GM12878 (cell line): ENCODE measurements around the gene HTR6. TPM values are rescaled to one million over a fixed set of nuclear protein-coding genes. Genes with fewer than 3 reads are reported as not detected.

Source experiments
- ATAC-seq: fragments of 200-7000 bp; cut with Tn5 transposase; 3 replicates; pipeline ENCODE4 v1.9.1; 2020; ENCODE audit warnings: mild to moderate bottlenecking, moderate library complexity
- BruUV-seq: library from RNA; stranded (reverse); fragments of 400-500 nt; replicated peaks from 2 replicates; lab custom pipeline; 2021; lab: Mats Ljungman, UMichigan
- CTCF ChIA-PET: fragments of 300-600 bp; sonication (Branson Sonifier 250); formaldehyde crosslinking; extraction: SDS; loops from one replicate; lab custom pipeline; 2021; ENCODE audit warnings: inconsistent platforms; lab: Yijun Ruan, JAX
- POLR2A ChIA-PET: fragments of 350-600 bp; formaldehyde crosslinking; extraction: SDS; loops from one replicate; lab custom pipeline; 2021; ENCODE audit warnings: inconsistent platforms; lab: Charles Lee
- RAD21 ChIA-PET: fragments of 300-600 bp; sonication (Branson Sonifier 250); formaldehyde crosslinking; loops from one replicate; lab custom pipeline; 2023; ENCODE audit warnings: antibody characterized with exemption; ENCODE audit not compliant: unreplicated experiment; lab: Charles Lee
- SMC1A ChIA-PET: fragments of 300-600 bp; sonication (Branson Sonifier 250); formaldehyde crosslinking; loops from one replicate; lab custom pipeline; 2023; ENCODE audit not compliant: unreplicated experiment, uncharacterized antibody; lab: Charles Lee
- DNase-seq: peaks from one replicate; pipeline ENCODE4 v3.0.0-alpha.2; 2011; ENCODE audit warnings: low read depth, low spot score
- FAIRE-seq: peaks from 3 replicates; lab custom pipeline; 2011; peaks lifted over from hg19 to GRCh38; lab: Jason Lieb, UNC
- H2AFZ ChIP-seq: 2 replicates; pipeline ENCODE4 v1.6.0; 2011; ENCODE audit warnings: low read depth, low read length, control low read depth; ENCODE audit not compliant: control insufficient read depth
- H3K27ac ChIP-seq: 2 replicates; pipeline ENCODE4 v1.5.1; 2011; ENCODE audit warnings: control low read depth; ENCODE audit not compliant: control insufficient read depth, insufficient read depth
- H3K27me3 ChIP-seq, 2 experiments: replicated peaks in 1 of 2; 2 replicates each; pipeline versions ENCODE4 v1.6.0 to v1.6.1; 2011; ENCODE audit warnings: low read length in 1 of 2; ENCODE audit not compliant: control insufficient read depth in 2 of 2, insufficient read depth in 2 of 2
- H3K36me3 ChIP-seq, 2 experiments: 2 replicates each; pipeline ENCODE4 v1.5.1; 2011; ENCODE audit warnings: low read length in 1 of 2; ENCODE audit not compliant: control insufficient read depth in 2 of 2, insufficient read depth in 2 of 2
- H3K4me1 ChIP-seq: 2 replicates; pipeline ENCODE4 v1.6.1; 2011; ENCODE audit warnings: mild to moderate bottlenecking, low read length, moderate library complexity, mixed read lengths; ENCODE audit not compliant: control insufficient read depth, insufficient read depth
- H3K4me2 ChIP-seq: 2 replicates; pipeline ENCODE4 v1.6.0; 2011; ENCODE audit warnings: control low read depth; ENCODE audit not compliant: control insufficient read depth, insufficient read depth
- H3K4me3 ChIP-seq: fragments of 200-600 bp; sonication (generic); 2 replicates; pipeline ENCODE4 v1.5.1; 2016
- H3K79me2 ChIP-seq: 2 replicates; pipeline ENCODE4 v1.6.0; 2011; ENCODE audit warnings: low read length; ENCODE audit not compliant: control insufficient read depth, insufficient read depth
- H3K9ac ChIP-seq: 2 replicates; pipeline ENCODE4 v1.8.0; 2011; ENCODE audit warnings: low read length, control low read depth, mixed read lengths; ENCODE audit not compliant: control insufficient read depth, insufficient read depth
- H3K9me3 ChIP-seq: replicated peaks from 3 replicates; pipeline ENCODE4 v1.5.1; 2011; ENCODE audit warnings: mild to moderate bottlenecking, low read length; ENCODE audit not compliant: control insufficient read depth, insufficient read depth
- H4K20me1 ChIP-seq: 2 replicates; pipeline ENCODE4 v1.6.0; 2011; ENCODE audit not compliant: control insufficient read depth, insufficient read depth
- ATF7 ChIP-seq: fragments of 450-650 bp; IDR thresholded peaks from 2 replicates; pipeline ENCODE4 v1.6.1; 2016; ENCODE audit warnings: low read depth, mild to moderate bottlenecking
- BCLAF1 ChIP-seq: fragments of 450-650 bp; IDR thresholded peaks from 2 replicates; pipeline ENCODE4 v1.6.1; 2017; ENCODE audit warnings: antibody characterized with exemption, mild to moderate bottlenecking, moderate library complexity
- CBX5 ChIP-seq: sonication (generic); IDR thresholded peaks from 2 replicates; pipeline ENCODE4 v1.6.1; 2016; ENCODE audit warnings: low read depth, moderate library complexity, mild to moderate bottlenecking, inconsistent platforms
- E2F4 ChIP-seq: IDR thresholded peaks from 2 replicates; pipeline ENCODE4 v1.6.1; 2012; ENCODE audit warnings: low read depth, low read length, improper control_type of control experiment
- FOXK2 ChIP-seq: fragments of 450-650 bp; IDR thresholded peaks from 2 replicates; pipeline ENCODE4 v1.6.1; 2017; ENCODE audit warnings: mild to moderate bottlenecking, moderate library complexity
- MEF2B ChIP-seq: fragments of 450-650 bp; IDR thresholded peaks from 2 replicates; pipeline ENCODE4 v1.6.1; 2018; ENCODE audit warnings: mild to moderate bottlenecking, moderate library complexity; ENCODE audit not compliant: partially characterized antibody, poor library complexity, severe bottlenecking
- MTA3 ChIP-seq: IDR thresholded peaks from 2 replicates; pipeline ENCODE4 v1.6.1; 2012; ENCODE audit warnings: low read length, inconsistent platforms, borderline replicate concordance
- RELB ChIP-seq: fragments of 450-650 bp; IDR thresholded peaks from 2 replicates; pipeline ENCODE4 v1.6.1; 2017; ENCODE audit warnings: low read depth, mild to moderate bottlenecking, moderate library complexity
- STAT1 ChIP-seq: fragments of 450-650 bp; conservative IDR thresholded peaks from 2 replicates; pipeline ENCODE4 v1.6.1; 2014; ENCODE audit warnings: antibody characterized with exemption, mild to moderate bottlenecking
- SUZ12 ChIP-seq: fragments of 200-600 bp; sonication (generic); IDR thresholded peaks from one replicate; pipeline ENCODE4 v1.6.1; 2018; ENCODE audit warnings: antibody characterized with exemption, mild to moderate bottlenecking; ENCODE audit not compliant: unreplicated experiment
- ZBTB40 ChIP-seq: fragments of 450-650 bp; IDR thresholded peaks from 2 replicates; pipeline ENCODE4 v1.6.1; 2016; ENCODE audit warnings: mild to moderate bottlenecking, moderate library complexity, borderline replicate concordance
- ZNF24 ChIP-seq: fragments of 450-650 bp; IDR thresholded peaks from 2 replicates; pipeline ENCODE4 v1.6.1; 2017; ENCODE audit warnings: antibody characterized with exemption, mild to moderate bottlenecking
- ZNF384 ChIP-seq: IDR thresholded peaks from 2 replicates; pipeline ENCODE4 v1.6.1; 2012; ENCODE audit warnings: low read depth, mild to moderate bottlenecking, low read length, improper control_type of control experiment, borderline replicate concordance
- ZZZ3 ChIP-seq: IDR thresholded peaks from 2 replicates; pipeline ENCODE4 v1.6.1; 2011; ENCODE audit warnings: low read depth; ENCODE audit not compliant: control insufficient read depth, insufficient read length
- WGBS: methylation state at CpG from one replicate; pipeline ENCODE4 v1.1.6; 2016; ENCODE audit warnings: low lambda C conversion rate; ENCODE audit not compliant: insufficient replicate concordance, insufficient coverage; ENCODE audit errors: missing lambda C conversion rate; 5-methylcytosine and 5-hydroxymethylcytosine counted together
- in situ Hi-C: fragments of 300-500 bp; cut with MboI; formaldehyde crosslinking; loops from 9 replicates; pipeline ENCODE4 v1.14.3; 2018; ENCODE audit warnings: mixed read lengths
- intact Hi-C: fragments of 100-400 bp; cut with micrococcal nuclease; formaldehyde crosslinking; loops from one replicate; pipeline ENCODE4 v1.14.2; 2022; ENCODE audit not compliant: unreplicated experiment
- polyA plus RNA-seq, 11 experiments: library from polyadenylated mRNA; depleted of rRNA in 4 of 11; unstranded in 6 of 11; stranded (reverse) in 5 of 11; fragments of >200 nt; fragmentation: Nextera tagmentation in 4 of 11; fragmentation: Illumina TruSeq in 1 of 11; extraction: Ambion mirVana in 4 of 11; extraction: Trizol in 1 of 11; gene quantifications; 1 replicate in 1 of 11; 2 replicates in 10 of 11; pipeline versions ENCODE4 v1.2.1 to v1.2.3, GENCODE V29; 2011 to 2016; ENCODE audit warnings: inconsistent platforms in 2 of 11, missing spikeins in 2 of 11, low read depth in 1 of 11
- total RNA-seq, 4 experiments: library from RNA; depleted of rRNA in 3 of 4; stranded (reverse); fragments of >200 nt in 3 of 4; fragmentation: Illumina TruSeq in 1 of 4; extraction: Trizol in 1 of 4; gene quantifications; 2 replicates each; pipeline versions ENCODE4 v1.2.1 to v1.2.3, GENCODE V29; 2013 to 2021

The HTR6 gene
- total and polyA plus RNA-seq, 10 of the 15 experiments (the other 5 are each of a cell fraction or from before 2014, with no cell fraction given) = 0.03 to 5.3 (median 1.7) TPM; not detected in 2

GRCh38 chr1:19615438-19615837, 49.2 kb upstream of the HTR6 start:
- no peak for ATAC-seq
- Histone ChIP-seq H3K9me3 (no peaks in the 10 kb centered on the region), H4K20me1 (no peaks in the 10 kb centered on the region), H3K36me3 (peaks cover 1 to 4% of the 10 kb centered on the region in 2 experiments), H3K4me1 (no peaks in the 10 kb centered on the region), H3K4me2 (no peak overlapping the region), H2AFZ (no peak overlapping the region), H3K79me2 (peaks cover 6% of the 10 kb centered on the region), H3K9ac (no peak overlapping the region), H3K4me3 (no peak overlapping the region), H3K27ac (no peak overlapping the region), H3K27me3 (no peaks in the 10 kb centered on the region)
- 91% methylated on average over 6 of the region's 6 CpGs for WGBS
- POLR2A ChIA-PET = no interaction called here
- FAIRE-seq = no peak
- DNase-seq = no peak
- no TSS peak for BruUV-seq
- SMC1A ChIA-PET = interaction anchor here (1.1 to 1.2 kb wide), 2 partner anchors 8 to 236 kb away, joined by 3 read pairs; no protein-coding TSS in a partner anchor
- RAD21 ChIA-PET = interaction anchor here (1.6 kb wide), 1 partner anchor 18 kb away, joined by 4 read pairs; no protein-coding TSS in a partner anchor
- in situ Hi-C loops (no loop called here), intact Hi-C loops (no loop called here)
- CTCF ChIA-PET = interaction anchor here (0.9 to 1.0 kb wide), 2 partner anchors 9 to 45 kb away, joined by 3 to 4 read pairs; no protein-coding TSS in a partner anchor
- TF ChIP-seq MEF2B = no peak
- no peak for TF ChIP-seq FOXK2
- TF ChIP-seq CBX5 = no peak
- no peak for TF ChIP-seq E2F4
- TF ChIP-seq MTA3 = no peak
- TF ChIP-seq ZZZ3 = no peak
- TF ChIP-seq ATF7 = no peak
- TF ChIP-seq RELB = no peak
- TF ChIP-seq STAT1 = no peak
- TF ChIP-seq ZBTB40 = no peak
- TF ChIP-seq ZNF384 = no peak
- no peak for TF ChIP-seq ZNF24
- no peak for TF ChIP-seq BCLAF1
- TF ChIP-seq SUZ12 = no peak
